Esophagus squamous epithelium (tissue), 4 donors: Measurements from ENCODE around the gene SEC22B.
"Not testable (repeated sequence)": the region's sequence is repeated elsewhere in the genome, so short reads cannot be mapped to it uniquely, and the experiment has no call there.

Source experiments
- POLR2A ChIP-seq, 4 donors: fragments of 450-650 bp; IDR thresholded peaks; one replicate each; pipeline ENCODE4 v1.6.1; 2017; ENCODE audit warnings: antibody characterized with exemption in 4 of 4, mild to moderate bottlenecking in 4 of 4, moderate library complexity in 3 of 4
- TF ChIP-seq, protein P1 (sequence below), 6 experiments: fragments of 450-650 bp in 4 of 6; fragments of 200-600 bp in 2 of 6; sonication (generic) in 2 of 6; IDR thresholded peaks; one replicate each; pipeline ENCODE4 v1.5.1; 2016 to 2019; ENCODE audit warnings: antibody characterized with exemption in 6 of 6, mild to moderate bottlenecking in 4 of 6, moderate library complexity in 4 of 6

- TF ChIP-seq, protein P1, sequence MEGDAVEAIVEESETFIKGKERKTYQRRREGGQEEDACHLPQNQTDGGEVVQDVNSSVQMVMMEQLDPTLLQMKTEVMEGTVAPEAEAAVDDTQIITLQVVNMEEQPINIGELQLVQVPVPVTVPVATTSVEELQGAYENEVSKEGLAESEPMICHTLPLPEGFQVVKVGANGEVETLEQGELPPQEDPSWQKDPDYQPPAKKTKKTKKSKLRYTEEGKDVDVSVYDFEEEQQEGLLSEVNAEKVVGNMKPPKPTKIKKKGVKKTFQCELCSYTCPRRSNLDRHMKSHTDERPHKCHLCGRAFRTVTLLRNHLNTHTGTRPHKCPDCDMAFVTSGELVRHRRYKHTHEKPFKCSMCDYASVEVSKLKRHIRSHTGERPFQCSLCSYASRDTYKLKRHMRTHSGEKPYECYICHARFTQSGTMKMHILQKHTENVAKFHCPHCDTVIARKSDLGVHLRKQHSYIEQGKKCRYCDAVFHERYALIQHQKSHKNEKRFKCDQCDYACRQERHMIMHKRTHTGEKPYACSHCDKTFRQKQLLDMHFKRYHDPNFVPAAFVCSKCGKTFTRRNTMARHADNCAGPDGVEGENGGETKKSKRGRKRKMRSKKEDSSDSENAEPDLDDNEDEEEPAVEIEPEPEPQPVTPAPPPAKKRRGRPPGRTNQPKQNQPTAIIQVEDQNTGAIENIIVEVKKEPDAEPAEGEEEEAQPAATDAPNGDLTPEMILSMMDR (IDR thresholded peaks at IDR 0.05), result not testable (repeated sequence)
- TF ChIP-seq POLR2A (IDR thresholded peaks at IDR 0.05), result not testable (repeated sequence)
These were observed 41.0 kb upstream of the SEC22B start for GRCh38 chr1:120217175-120217929.
